ENCODE measurements around the gene KIAA0319L.

The KIAA0319L gene

DNA sequence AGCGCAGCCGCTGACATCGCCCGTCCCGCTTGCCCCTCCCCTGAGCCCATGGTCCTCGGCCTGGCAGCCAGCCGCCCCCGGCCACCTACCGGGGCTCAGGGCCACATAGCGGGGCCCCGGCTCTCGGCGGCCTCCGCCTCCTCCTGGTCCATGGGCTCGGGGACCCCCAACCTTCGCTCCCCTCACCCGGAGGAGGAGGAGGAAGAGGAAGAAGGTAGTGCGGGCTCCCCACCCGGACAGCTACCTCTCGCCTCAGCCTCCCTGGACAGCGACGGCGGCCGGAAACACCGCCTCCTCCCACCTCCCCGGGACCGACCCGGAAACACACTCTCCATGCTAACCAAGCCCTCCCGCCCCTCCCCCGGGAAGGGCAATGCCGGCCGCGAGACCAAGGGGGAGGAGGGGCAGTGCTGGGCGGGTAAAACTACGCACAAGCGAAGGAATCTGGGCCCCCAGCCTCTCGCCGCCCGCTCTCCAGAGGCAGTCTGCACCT is at the start of gene KIAA0319L:
Gene KIAA0319L, minus strand, starts transcription at position 286 of the 493 bp plus-strand sequence. CDS start 2,912 bp downstream, outside the sequence.
- peak within 1 kb of the TSS; percentile 91 for H3K4me3 ChIP-seq
- peak within 1 kb of the TSS; percentile 92 to 99 for H3K27ac ChIP-seq
- TF ChIP-seq, protein P1, sequence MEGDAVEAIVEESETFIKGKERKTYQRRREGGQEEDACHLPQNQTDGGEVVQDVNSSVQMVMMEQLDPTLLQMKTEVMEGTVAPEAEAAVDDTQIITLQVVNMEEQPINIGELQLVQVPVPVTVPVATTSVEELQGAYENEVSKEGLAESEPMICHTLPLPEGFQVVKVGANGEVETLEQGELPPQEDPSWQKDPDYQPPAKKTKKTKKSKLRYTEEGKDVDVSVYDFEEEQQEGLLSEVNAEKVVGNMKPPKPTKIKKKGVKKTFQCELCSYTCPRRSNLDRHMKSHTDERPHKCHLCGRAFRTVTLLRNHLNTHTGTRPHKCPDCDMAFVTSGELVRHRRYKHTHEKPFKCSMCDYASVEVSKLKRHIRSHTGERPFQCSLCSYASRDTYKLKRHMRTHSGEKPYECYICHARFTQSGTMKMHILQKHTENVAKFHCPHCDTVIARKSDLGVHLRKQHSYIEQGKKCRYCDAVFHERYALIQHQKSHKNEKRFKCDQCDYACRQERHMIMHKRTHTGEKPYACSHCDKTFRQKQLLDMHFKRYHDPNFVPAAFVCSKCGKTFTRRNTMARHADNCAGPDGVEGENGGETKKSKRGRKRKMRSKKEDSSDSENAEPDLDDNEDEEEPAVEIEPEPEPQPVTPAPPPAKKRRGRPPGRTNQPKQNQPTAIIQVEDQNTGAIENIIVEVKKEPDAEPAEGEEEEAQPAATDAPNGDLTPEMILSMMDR (IDR thresholded peaks at IDR 0.05): no peak
- no peak for DNase-seq (ENCODE audit: low spot score)

DNA sequence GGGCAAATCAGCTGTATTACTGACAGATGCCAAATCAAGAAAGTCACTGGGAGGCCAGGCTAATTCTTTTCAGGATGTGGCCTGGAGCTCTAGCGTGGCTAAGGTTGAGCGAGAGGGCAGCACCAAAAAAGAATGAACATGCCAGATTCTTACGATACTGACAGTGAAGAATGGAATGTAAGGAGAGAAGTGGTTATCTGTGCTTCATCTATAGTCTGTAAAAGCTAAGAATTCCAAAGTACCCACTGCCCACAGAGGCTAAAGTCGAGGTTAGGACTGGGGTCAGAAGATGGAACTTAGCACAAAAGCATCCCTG is 48.6 kb upstream of the KIAA0319L start:
- no peak overlapping the region for H3K4me3 ChIP-seq
- no peak for DNase-seq (ENCODE audit: low spot score)
- H3K27ac ChIP-seq: no peak overlapping the region
- TF ChIP-seq, protein P1 (IDR thresholded peaks at IDR 0.05): no peak

DNA sequence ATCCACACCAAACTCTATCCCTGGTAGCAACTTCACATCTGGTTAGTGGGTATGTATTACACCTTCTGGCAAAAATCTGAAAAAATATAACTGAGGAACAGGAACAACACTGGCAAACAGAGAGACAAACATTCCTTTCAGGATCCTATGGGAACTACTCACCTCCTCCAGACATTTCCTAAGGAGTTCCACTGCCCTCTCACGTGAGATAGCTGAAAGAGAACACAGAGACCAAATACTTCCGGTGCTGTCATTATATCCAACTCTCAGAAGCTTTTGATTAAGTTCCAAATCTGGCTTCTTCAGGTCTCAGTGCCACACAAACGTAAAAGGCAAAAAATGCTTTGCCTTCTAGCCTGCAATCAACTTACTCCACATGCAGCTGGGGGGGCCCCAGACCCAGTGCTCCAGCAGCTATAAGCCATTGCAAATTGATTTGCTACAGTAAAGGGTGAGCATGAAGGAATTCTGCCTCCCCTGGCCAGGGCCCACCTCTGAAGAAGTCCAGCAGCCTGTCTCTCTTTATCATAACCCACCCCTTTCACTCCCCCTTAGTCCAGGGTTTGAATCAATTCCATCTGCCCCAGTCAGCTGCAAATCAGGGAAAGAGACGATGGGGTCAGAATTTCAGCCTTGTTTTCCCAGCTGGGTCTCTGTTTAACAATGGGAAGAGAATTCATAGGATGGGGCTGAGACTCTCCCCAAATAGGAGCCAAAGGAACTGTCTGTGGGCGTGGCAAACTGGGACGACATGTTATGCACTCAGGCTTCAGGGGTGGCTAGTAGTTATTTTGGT is 48.1 kb upstream of the KIAA0319L start:
- DNase-seq (ENCODE audit: low spot score): no peak

DNA sequence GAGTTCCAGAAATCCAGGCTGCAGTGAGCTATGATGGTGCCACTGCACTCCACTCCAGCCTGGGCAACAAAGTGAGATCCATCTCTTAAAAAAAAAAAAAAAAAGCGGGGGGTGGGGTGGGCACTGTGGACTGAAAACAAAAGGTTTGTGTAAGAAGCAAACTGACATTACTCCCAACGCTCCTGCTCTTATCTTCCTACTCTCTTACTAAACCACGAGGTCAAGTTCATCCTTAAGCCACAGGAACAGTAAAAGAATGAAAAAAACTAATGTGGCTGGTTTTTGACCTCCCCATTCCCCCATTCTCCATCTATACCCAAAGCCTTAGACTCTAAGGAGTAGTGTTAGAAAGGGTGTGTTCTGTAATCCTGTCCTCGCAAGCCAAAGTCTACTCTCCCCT is 46.7 kb upstream of the KIAA0319L start:
- H3K27ac ChIP-seq: no peak overlapping the region
- H3K4me3 ChIP-seq: no peak overlapping the region
- no peak for DNase-seq (ENCODE audit: low spot score)
- TF ChIP-seq, protein P1 (IDR thresholded peaks at IDR 0.05): no peak

More for the DNA sequence above, 48.1 kb upstream of the KIAA0319L start:
- Histone ChIP-seq H3K27ac (no peak overlapping the region), H3K4me3 (no peak overlapping the region)
- TF ChIP-seq, protein P1 (IDR thresholded peaks at IDR 0.05): no peak

DNA sequence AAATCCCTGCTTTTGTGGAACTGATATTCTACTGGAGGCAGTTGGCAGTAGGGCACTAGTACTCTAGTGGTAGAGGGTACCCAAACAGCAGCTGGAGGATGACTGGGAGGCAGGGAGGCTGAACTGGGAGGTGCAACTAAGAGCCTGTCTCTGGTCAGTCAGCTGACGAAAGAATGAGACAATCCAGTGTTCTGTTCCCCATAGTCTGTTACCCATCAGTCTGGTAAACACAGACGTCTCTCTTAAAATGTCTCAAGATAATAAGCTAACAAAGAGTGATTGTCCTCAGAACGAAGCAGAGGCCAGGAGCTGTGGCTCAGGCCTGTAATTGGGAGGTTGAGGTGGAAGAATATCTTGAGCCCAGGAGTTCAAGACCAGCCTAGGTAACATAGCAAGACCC is 46.3 kb upstream of the KIAA0319L start:
- DNase-seq (ENCODE audit: low spot score): no peak
- TF ChIP-seq, protein P1 (IDR thresholded peaks at IDR 0.05): no peak

DNA sequence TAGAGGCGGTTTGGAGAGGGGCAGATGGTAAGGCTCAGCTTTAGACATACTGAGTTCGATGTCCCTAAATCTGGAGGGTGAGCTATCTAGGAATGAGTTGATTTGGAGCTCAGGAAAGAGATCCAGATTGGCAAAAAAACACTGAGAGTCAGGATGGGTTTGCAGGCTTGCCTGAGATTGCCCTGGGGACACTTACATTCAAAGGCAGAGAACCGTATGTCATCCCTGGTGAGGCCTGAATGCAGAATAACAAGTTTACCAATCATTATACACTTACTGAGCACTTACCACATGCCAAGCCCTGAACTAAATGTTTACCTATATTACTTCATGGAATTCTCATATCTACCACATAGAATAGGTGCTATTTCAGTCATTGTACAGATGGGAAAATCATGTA is 43.4 kb upstream of the KIAA0319L start:
- Histone ChIP-seq H3K27ac (no peak overlapping the region), H3K4me3 (no peak overlapping the region)
- TF ChIP-seq, protein P1 (IDR thresholded peaks at IDR 0.05): no peak
- no peak for DNase-seq (ENCODE audit: low spot score)

More for the DNA sequence above, 46.3 kb upstream of the KIAA0319L start:
- Histone ChIP-seq H3K4me3 (no peak overlapping the region), H3K27ac (no peak overlapping the region)

DNA sequence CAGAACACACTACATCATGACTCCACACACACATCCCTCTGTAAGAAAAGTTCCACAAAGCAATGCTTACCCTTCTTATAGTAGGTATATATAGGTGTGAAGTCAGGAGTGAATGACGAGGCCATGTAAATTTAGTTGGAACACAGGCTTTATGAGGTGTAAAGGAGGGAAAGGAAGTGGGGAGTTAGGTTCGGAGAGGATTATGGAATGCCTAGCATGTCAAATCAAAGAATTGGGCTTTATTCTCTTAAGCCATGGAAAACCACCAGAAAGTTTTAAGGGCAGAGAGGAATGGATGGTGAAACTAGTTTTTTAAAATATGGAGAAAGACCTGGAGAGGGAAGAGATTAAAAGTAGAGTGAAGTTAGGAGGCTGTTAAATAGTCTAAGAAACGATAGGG is 42.2 kb upstream of the KIAA0319L start:
- no peak overlapping the region for H3K4me3 ChIP-seq
- no peak for DNase-seq (ENCODE audit: low spot score)
- TF ChIP-seq, protein P1 (IDR thresholded peaks at IDR 0.05): no peak
- no peak overlapping the region for H3K27ac ChIP-seq

Measured in coronary artery (tissue), 2 donors.